ENCODE results near the gene MAP2. TPM values are rescaled to one million over a fixed set of nuclear protein-coding genes. Genes with fewer than 3 reads are reported as not detected.

The MAP2 gene, protein sequence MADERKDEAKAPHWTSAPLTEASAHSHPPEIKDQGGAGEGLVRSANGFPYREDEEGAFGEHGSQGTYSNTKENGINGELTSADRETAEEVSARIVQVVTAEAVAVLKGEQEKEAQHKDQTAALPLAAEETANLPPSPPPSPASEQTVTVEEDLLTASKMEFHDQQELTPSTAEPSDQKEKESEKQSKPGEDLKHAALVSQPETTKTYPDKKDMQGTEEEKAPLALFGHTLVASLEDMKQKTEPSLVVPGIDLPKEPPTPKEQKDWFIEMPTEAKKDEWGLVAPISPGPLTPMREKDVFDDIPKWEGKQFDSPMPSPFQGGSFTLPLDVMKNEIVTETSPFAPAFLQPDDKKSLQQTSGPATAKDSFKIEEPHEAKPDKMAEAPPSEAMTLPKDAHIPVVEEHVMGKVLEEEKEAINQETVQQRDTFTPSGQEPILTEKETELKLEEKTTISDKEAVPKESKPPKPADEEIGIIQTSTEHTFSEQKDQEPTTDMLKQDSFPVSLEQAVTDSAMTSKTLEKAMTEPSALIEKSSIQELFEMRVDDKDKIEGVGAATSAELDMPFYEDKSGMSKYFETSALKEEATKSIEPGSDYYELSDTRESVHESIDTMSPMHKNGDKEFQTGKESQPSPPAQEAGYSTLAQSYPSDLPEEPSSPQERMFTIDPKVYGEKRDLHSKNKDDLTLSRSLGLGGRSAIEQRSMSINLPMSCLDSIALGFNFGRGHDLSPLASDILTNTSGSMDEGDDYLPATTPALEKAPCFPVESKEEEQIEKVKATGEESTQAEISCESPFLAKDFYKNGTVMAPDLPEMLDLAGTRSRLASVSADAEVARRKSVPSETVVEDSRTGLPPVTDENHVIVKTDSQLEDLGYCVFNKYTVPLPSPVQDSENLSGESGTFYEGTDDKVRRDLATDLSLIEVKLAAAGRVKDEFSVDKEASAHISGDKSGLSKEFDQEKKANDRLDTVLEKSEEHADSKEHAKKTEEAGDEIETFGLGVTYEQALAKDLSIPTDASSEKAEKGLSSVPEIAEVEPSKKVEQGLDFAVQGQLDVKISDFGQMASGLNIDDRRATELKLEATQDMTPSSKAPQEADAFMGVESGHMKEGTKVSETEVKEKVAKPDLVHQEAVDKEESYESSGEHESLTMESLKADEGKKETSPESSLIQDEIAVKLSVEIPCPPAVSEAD (N-terminal part only)
- total RNA-seq (ENCODE audit: low replicate concordance), result 2.1 and 26.5 TPM in 2 replicates

DNA sequence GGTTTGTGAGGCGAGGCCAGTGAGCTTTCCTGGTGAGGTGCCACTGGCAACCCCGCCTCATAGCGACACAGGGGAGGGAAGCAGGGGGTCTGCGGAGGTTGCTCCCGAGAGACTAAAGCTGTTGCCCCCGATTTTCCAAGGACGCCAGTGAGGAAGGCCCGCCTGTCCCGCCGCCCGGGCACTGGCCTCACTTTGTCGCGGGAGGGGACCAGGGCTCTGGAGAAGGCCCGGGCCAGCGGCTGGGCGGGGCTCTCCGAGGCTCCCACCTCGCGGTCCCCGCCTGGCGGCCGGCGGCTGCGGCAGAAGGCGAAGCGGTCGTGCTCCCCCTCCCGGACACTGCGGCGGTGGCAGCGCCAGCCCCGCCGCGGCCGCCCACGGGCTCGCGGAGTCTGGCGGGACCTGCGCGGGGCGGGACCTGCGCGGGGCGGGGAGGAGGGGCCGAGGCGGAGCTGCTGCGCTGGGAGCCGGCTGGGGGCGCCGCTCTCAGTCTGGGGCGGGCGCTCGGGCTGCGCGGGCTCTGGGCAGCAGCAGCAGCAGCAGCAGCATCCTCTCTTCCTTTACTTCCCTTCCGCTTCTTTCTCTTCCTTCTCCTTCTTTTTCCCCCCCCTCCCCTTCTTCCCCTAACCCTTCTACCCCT lies at the start of gene MAP2:
Gene MAP2 (plus strand): TSS at position 486 of the 637 bp plus-strand sequence. CDS start 229,124 bp downstream, outside the sequence.
- H3K4me3 ChIP-seq (ENCODE audit: low read depth, low read length), result peak within 1 kb of the TSS; percentile 89
- DNase-seq (ENCODE audit: low read depth), result peak; percentile 74
- TF ChIP-seq, protein P1, sequence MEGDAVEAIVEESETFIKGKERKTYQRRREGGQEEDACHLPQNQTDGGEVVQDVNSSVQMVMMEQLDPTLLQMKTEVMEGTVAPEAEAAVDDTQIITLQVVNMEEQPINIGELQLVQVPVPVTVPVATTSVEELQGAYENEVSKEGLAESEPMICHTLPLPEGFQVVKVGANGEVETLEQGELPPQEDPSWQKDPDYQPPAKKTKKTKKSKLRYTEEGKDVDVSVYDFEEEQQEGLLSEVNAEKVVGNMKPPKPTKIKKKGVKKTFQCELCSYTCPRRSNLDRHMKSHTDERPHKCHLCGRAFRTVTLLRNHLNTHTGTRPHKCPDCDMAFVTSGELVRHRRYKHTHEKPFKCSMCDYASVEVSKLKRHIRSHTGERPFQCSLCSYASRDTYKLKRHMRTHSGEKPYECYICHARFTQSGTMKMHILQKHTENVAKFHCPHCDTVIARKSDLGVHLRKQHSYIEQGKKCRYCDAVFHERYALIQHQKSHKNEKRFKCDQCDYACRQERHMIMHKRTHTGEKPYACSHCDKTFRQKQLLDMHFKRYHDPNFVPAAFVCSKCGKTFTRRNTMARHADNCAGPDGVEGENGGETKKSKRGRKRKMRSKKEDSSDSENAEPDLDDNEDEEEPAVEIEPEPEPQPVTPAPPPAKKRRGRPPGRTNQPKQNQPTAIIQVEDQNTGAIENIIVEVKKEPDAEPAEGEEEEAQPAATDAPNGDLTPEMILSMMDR (IDR thresholded peaks at IDR 0.05; ENCODE audit: insufficient read depth, low read length), result peak; percentile 67

DNA sequence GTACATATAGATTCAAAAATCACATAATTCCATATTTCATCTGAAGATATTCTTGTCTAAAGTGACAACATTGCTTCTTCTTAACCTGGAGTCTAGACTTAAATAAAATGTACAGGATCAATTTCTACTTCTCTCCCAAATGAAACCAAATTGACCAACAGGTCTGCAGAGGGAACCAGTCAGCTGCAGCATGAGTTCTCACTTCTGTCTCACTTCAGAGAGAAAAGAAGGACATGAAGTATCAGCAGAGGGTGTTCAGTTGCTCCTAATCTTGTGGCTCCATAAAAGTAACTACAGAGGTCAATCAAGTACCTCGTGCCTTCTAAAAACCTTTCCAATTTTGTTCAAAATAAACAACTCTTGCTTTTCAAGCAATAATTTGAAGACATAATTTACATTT lies 47.2 kb upstream of the MAP2 start:
- DNase-seq (ENCODE audit: low read depth), result no peak
- H3K4me3 ChIP-seq (ENCODE audit: low read depth, low read length), result no peak overlapping the region
- TF ChIP-seq, protein P1 (IDR thresholded peaks at IDR 0.05; ENCODE audit: insufficient read depth, low read length), result no peak

DNA sequence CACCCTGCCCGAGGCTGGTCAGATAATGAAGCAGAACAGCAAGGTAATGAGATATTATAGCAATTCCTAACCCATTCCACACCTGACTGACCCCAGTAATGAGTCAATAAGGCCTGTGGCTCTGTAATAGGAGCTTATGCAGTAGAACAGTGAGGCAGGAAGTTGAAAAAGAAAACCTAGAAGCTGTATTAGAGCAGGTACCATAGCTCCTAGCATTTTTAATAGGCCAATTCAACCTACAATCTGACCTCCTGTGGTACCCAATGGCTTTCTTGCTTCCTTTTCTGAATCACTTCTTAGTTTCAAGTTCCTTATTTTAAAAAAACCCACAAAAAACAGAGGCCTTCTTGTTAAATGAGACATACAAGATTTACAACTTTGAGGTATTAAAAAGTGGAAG lies 43.6 kb upstream of the MAP2 start:
- H3K4me3 ChIP-seq (ENCODE audit: low read depth, low read length), result no peak overlapping the region

DNA sequence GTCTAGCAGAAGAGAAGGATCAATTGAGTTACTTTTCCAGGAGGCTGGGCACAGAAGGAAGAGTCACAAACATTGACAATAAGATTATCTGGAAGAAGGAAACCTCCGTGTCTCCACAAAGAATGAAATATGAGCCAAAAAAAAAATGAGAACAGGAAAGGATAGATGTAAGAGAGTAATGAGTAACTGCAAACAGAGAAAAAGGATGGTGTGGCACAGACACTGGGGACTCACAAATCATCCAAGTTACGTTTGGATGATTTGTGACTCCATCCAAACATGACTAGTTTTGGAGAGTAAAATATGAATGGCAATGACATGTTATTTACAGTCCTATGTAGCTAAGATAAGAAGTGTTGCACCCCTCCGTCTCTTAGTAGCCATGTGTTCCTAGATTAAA lies 42.8 kb upstream of the MAP2 start:
- no peak for DNase-seq (ENCODE audit: low read depth)
- TF ChIP-seq, protein P1 (IDR thresholded peaks at IDR 0.05; ENCODE audit: insufficient read depth, low read length), result no peak
- H3K4me3 ChIP-seq (ENCODE audit: low read depth, low read length), result no peak overlapping the region

More for the DNA sequence above, 43.6 kb upstream of the MAP2 start:
- DNase-seq (ENCODE audit: low read depth), result no peak
- TF ChIP-seq, protein P1 (IDR thresholded peaks at IDR 0.05; ENCODE audit: insufficient read depth, low read length), result no peak

DNA sequence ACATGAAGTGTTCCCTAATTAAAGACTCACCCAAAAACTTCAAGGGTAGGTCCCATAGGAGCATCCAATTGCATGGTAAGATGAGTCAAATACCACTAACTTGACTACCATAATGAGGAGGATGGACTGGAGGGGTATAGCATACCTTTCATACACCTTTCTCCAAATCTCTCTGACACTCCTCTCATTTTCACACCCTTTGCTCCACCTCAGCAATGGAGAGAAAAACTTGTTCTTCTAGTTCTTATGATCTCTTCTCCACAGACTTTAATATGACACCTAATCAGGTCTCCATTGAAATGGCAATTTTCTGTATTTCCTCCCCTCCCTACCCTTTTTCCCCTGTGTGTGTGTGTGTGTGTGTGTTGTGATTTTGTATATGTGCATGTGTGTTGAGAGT lies 41.1 kb upstream of the MAP2 start:
- TF ChIP-seq, protein P1 (IDR thresholded peaks at IDR 0.05; ENCODE audit: insufficient read depth, low read length), result no peak
- DNase-seq (ENCODE audit: low read depth), result no peak
- no peak overlapping the region for H3K4me3 ChIP-seq (ENCODE audit: low read depth, low read length)

DNA sequence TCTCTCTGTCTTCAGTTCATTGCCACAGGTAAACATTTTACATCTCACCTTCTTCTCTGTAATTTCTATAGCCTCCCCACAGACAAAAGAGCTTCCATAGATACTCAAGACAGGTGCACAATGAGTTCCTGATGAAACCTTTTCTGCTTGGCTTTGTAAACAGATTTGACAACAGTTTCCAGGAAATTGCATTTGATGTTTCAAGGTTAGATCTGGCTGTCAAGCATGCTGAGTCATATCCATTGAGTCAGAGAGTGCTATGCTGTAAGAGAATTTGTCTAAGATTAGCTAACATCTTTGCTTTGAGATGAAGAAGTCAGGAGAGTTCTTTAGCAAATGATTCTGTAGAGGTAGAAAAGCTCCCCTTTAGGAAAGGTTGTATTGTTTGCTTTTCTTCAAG lies 40.6 kb upstream of the MAP2 start:
- H3K4me3 ChIP-seq (ENCODE audit: low read depth, low read length), result no peak overlapping the region
- peak; percentile 90 for DNase-seq (ENCODE audit: low read depth)
- TF ChIP-seq, protein P1 (IDR thresholded peaks at IDR 0.05; ENCODE audit: insufficient read depth, low read length), result no peak
